NCI-H1436 (cell line): ENCODE data around the gene BCL2L13.
"Not testable (repeated sequence)": the region's sequence is repeated elsewhere in the genome, so short reads cannot be mapped to it uniquely, and the experiment has no call there.

ENCODE experiments used
- DNase-seq: peaks from one replicate; lab custom pipeline; 2025; lab: John Stamatoyannopoulos, UW

The BCL2L13 gene

GRCh38 chr22:17761138-17761488 is 122.6 kb downstream of the BCL2L13 start:
- no peak for DNase-seq

- not testable (repeated sequence) for DNase-seq
Measured at GRCh38 chr22:17763442-17763841, 124.9 kb downstream of the BCL2L13 start.

GRCh38 chr22:17764036-17764435 is 125.5 kb downstream of the BCL2L13 start:
- no peak for DNase-seq

- not testable (repeated sequence) for DNase-seq
Measured at GRCh38 chr22:17764852-17765251, 126.3 kb downstream of the BCL2L13 start.

GRCh38 chr22:17767233-17768065 is 128.9 kb downstream of the BCL2L13 start:
- no peak for DNase-seq

GRCh38 chr22:17769013-17769715 is 130.6 kb downstream of the BCL2L13 start:
- no peak for DNase-seq

- no peak for DNase-seq
Measured at GRCh38 chr22:17769716-17770082, 131.1 kb downstream of the BCL2L13 start.

GRCh38 chr22:17770180-17771077 is 131.9 kb downstream of the BCL2L13 start:
- DNase-seq, result no peak

GRCh38 chr22:17772249-17772957 is 133.8 kb downstream of the BCL2L13 start:
- no peak for DNase-seq

GRCh38 chr22:17772958-17773605 is 134.5 kb downstream of the BCL2L13 start:
- no peak for DNase-seq

GRCh38 chr22:17773606-17774205 is 135.1 kb downstream of the BCL2L13 start:
- peak; percentile 74 for DNase-seq

- no peak for DNase-seq
Measured at GRCh38 chr22:17774206-17774925, 135.8 kb downstream of the BCL2L13 start, which contains the start of gene BID. BID (minus strand) TSS chr22:17774469; CDS start chr22:17750116, 24,353 bp downstream.

- no peak for DNase-seq
Measured at GRCh38 chr22:17774926-17775685, 136.5 kb downstream of the BCL2L13 start.

- DNase-seq, result no peak
Measured at GRCh38 chr22:17775781-17776465, 137.4 kb downstream of the BCL2L13 start.

GRCh38 chr22:17777005-17777716 is 138.6 kb downstream of the BCL2L13 start:
- DNase-seq, result no peak

- no peak for DNase-seq
Measured at GRCh38 chr22:17777717-17778044, 139.1 kb downstream of the BCL2L13 start.

GRCh38 chr22:17778412-17778976 is 139.9 kb downstream of the BCL2L13 start:
- no peak for DNase-seq
